Body of pancreas (tissue), 4 donors: ENCODE data around the gene CDCA4.

Source experiments
- POLR2A ChIP-seq, 3 donors: fragments of 450-650 bp; IDR thresholded peaks; one replicate each; pipeline ENCODE4 v1.6.1; 2016; ENCODE audit warnings: antibody characterized with exemption in 3 of 3, mild to moderate bottlenecking in 2 of 3
- TF ChIP-seq, protein P1 (sequence below), 7 experiments: fragments of 450-650 bp in 4 of 7; fragments of 200-600 bp in 3 of 7; sonication (generic) in 3 of 7; IDR thresholded peaks; one replicate each; pipeline ENCODE4 v1.5.1; 2016 to 2019; ENCODE audit warnings: antibody characterized with exemption in 7 of 7

- TF ChIP-seq, protein P1, sequence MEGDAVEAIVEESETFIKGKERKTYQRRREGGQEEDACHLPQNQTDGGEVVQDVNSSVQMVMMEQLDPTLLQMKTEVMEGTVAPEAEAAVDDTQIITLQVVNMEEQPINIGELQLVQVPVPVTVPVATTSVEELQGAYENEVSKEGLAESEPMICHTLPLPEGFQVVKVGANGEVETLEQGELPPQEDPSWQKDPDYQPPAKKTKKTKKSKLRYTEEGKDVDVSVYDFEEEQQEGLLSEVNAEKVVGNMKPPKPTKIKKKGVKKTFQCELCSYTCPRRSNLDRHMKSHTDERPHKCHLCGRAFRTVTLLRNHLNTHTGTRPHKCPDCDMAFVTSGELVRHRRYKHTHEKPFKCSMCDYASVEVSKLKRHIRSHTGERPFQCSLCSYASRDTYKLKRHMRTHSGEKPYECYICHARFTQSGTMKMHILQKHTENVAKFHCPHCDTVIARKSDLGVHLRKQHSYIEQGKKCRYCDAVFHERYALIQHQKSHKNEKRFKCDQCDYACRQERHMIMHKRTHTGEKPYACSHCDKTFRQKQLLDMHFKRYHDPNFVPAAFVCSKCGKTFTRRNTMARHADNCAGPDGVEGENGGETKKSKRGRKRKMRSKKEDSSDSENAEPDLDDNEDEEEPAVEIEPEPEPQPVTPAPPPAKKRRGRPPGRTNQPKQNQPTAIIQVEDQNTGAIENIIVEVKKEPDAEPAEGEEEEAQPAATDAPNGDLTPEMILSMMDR (IDR thresholded peaks at IDR 0.05) = no peak
- TF ChIP-seq POLR2A (IDR thresholded peaks at IDR 0.05) = no peak
Observed at GRCh38 chr14:105022276-105022670, 1.4 kb upstream of the CDCA4 start.
